Measurements from ENCODE around the gene PSD4.

The PSD4 gene

GRCh38 chr2:113219889-113220641, 46.3 kb downstream of the PSD4 start:
- DNase-seq (ENCODE audit: extremely low read depth in 1 of 2, low read depth in 1 of 2): no peak

GRCh38 chr2:113220970-113221708, 47.4 kb downstream of the PSD4 start:
- no peak for DNase-seq (ENCODE audit: extremely low read depth in 1 of 2, low read depth in 1 of 2)

- DNase-seq (ENCODE audit: extremely low read depth in 1 of 2, low read depth in 1 of 2): no peak
These were observed 48.1 kb downstream of the PSD4 start for GRCh38 chr2:113221846-113222245.

- no peak for DNase-seq (ENCODE audit: extremely low read depth in 1 of 2, low read depth in 1 of 2)
These were observed 50.0 kb downstream of the PSD4 start for GRCh38 chr2:113223813-113224212.

- DNase-seq (ENCODE audit: extremely low read depth in 1 of 2, low read depth in 1 of 2): no peak
These were observed 51.0 kb downstream of the PSD4 start for GRCh38 chr2:113224647-113225236.

GRCh38 chr2:113225263-113226259, 51.8 kb downstream of the PSD4 start:
- DNase-seq (ENCODE audit: extremely low read depth in 1 of 2, low read depth in 1 of 2): no peak

GRCh38 chr2:113226462-113226861, 52.7 kb downstream of the PSD4 start:
- no peak for DNase-seq (ENCODE audit: extremely low read depth in 1 of 2, low read depth in 1 of 2)

- DNase-seq (ENCODE audit: extremely low read depth in 1 of 2, low read depth in 1 of 2): no peak
These were observed 53.5 kb downstream of the PSD4 start for GRCh38 chr2:113227290-113227689.

- DNase-seq (ENCODE audit: extremely low read depth in 1 of 2, low read depth in 1 of 2): no peak
These were observed 53.9 kb downstream of the PSD4 start for GRCh38 chr2:113227698-113228097.

- no peak for DNase-seq (ENCODE audit: extremely low read depth in 1 of 2, low read depth in 1 of 2)
These were observed 54.6 kb downstream of the PSD4 start for GRCh38 chr2:113228351-113228750.

GRCh38 chr2:113228991-113229716, 55.4 kb downstream of the PSD4 start:
- no peak for DNase-seq (ENCODE audit: extremely low read depth in 1 of 2, low read depth in 1 of 2)

- no peak for DNase-seq (ENCODE audit: extremely low read depth in 1 of 2, low read depth in 1 of 2)
These were observed 56.0 kb downstream of the PSD4 start for GRCh38 chr2:113229795-113230194.

- no peak for DNase-seq (ENCODE audit: extremely low read depth in 1 of 2, low read depth in 1 of 2)
These were observed 56.8 kb downstream of the PSD4 start for GRCh38 chr2:113230531-113230930.

GRCh38 chr2:113231064-113231463, 57.3 kb downstream of the PSD4 start:
- no peak for DNase-seq (ENCODE audit: extremely low read depth in 1 of 2, low read depth in 1 of 2)

- DNase-seq (ENCODE audit: extremely low read depth in 1 of 2, low read depth in 1 of 2): no peak
These were observed 58.4 kb downstream of the PSD4 start for GRCh38 chr2:113232123-113232522.

- no peak for DNase-seq (ENCODE audit: extremely low read depth in 1 of 2, low read depth in 1 of 2)
These were observed 59.0 kb downstream of the PSD4 start for GRCh38 chr2:113232740-113233139.

GRCh38 chr2:113233593-113234550, 60.1 kb downstream of the PSD4 start:
- no peak for DNase-seq (ENCODE audit: extremely low read depth in 1 of 2, low read depth in 1 of 2)

GRCh38 chr2:113234721-113235346, 61.1 kb downstream of the PSD4 start:
- no peak for DNase-seq (ENCODE audit: extremely low read depth in 1 of 2, low read depth in 1 of 2)

Data from stimulated activated CD8-positive, alpha-beta memory T cell treated with anti-CD3 and anti-CD28 coated beads, Interleukin-7, amount 100 ng/mL, for 48 hours (primary cell).